Ectodermal cell (in vitro differentiated cells): Measurements from ENCODE around the gene MAT2B.

ENCODE experiments used
- H3K27ac ChIP-seq: 2 replicates; pipeline ENCODE4 v1.7.0; 2013; ENCODE audit warnings: mild to moderate bottlenecking, low read depth, low read length; ENCODE audit not compliant: insufficient read depth, poor library complexity, severe bottlenecking
- H3K27me3 ChIP-seq: 2 replicates; pipeline ENCODE4 v1.7.0; 2013; ENCODE audit warnings: mild to moderate bottlenecking, low read length; ENCODE audit not compliant: insufficient read depth, control insufficient read depth, poor library complexity, severe bottlenecking
- H3K36me3 ChIP-seq: one replicate; pipeline ENCODE4 v1.7.0; 2013; ENCODE audit warnings: low read length; ENCODE audit not compliant: control insufficient read depth, insufficient read depth
- H3K4me1 ChIP-seq: one replicate; pipeline ENCODE4 v1.7.0; 2013; ENCODE audit warnings: low read length; ENCODE audit not compliant: control insufficient read depth, insufficient read depth
- H3K4me3 ChIP-seq: 2 replicates; pipeline ENCODE4 v1.7.0; 2013; ENCODE audit warnings: low read depth, low read length, control low read depth; ENCODE audit not compliant: insufficient read depth
- H3K9me3 ChIP-seq: 2 replicates; pipeline ENCODE4 v1.7.0; 2013; ENCODE audit warnings: mild to moderate bottlenecking, low read length, moderate library complexity; ENCODE audit not compliant: control insufficient read depth
- WGBS, 2 experiments: methylation state at CpG; one replicate each; pipeline ENCODE4 v1.1.7; 2013; ENCODE audit warnings: missing lambda C conversion rate in 2 of 2; 5-methylcytosine and 5-hydroxymethylcytosine counted together

Gene MAT2B

DNA sequence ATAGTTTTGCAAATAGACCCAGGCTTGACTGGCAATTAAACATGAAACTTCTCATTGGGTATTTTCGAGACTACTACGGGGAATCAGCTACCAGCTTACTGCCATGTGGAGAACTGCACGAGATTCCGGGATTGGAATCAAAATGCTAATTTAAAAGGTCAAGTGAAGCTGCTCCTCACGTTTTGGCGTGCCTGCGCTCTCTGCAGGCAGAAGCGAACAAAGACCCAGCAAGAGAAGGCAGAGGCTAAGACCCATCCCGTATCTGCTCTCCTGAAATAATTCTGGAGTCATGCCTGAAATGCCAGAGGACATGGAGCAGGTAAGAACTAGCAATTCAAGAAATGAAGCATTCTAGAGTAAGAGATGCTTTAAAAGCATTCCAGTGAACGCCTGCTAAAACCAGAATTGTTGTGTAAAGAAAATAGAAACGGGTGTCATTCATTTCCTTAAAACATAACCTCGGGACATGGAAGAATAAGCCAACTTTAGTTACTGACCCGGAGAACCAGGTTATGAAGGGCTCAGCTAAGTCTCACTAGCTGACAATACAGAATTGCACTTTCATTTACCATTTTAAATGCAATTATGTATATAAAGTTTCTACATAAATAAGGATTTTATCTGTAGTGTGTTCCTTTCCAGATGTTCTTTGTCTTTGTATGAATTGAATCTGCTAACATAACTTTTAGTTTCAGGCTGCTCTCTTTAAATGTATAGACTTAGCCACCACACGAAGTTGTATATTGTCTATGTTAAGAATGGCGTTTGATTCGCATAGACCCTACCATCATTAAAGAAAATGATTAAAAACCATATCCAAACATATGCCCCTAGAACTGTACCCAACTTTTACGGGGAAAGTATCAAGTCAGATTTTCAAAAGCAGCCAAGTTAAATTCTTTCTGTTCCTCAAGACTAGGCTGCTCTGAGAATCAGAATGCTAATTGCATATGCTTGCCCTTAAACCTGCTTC, 2.0 kb upstream of the MAT2B start:
- WGBS, 2 experiments: 2 to 3% methylated on average over 15 to 17 of the region's 17 CpGs
- no peaks in the 10 kb centered on the region for H3K27me3 ChIP-seq
- H3K4me3 ChIP-seq: peak overlapping the region; percentile 57
- no peaks in the 10 kb centered on the region for H3K9me3 ChIP-seq
- peaks cover 9% of the 10 kb centered on the region for H3K4me1 ChIP-seq
- no peaks in the 10 kb centered on the region for H3K36me3 ChIP-seq
- peak overlapping the region; percentile 93 for H3K27ac ChIP-seq

DNA sequence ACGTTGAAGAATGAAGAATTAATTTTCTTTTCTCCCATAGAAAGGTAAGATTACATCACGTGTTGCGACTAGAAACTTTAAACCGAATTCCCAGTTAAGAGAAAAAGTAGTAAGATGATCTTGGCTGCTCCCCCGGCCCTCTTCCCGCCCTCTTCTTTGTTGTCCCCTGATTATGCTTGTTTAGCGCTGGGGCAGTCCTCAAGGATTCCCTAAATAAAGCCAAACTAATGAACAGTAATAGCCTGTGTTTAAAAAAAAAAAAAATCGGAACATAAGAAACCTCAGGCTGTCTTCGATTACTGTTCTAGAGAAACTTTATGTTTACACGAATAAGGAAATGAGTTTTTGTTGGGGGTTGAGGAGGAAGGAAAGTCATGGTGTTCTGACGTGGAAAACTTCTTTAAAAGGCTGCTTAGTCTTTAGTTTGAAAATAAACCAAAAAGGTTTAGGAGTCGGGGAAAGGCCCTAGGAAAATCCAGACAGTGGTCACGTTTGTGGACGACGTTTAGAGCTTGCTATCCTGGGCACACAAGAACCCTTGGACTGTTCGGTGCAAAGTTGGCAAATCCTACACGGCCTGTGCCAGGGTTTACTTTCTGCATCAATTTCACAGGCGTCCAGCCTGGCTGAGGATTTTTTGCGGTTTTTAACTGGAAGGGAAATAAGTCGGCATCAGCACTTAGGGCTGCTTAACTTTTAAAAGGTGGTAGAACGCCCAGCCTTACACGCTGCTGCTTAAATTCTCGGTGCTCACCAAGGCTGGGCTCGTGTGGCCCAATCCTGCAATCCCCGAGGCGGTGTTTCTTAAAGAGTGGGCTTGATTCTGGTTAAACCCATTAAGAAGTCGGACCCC, 1.1 kb upstream of the MAT2B start:
- no peaks in the 10 kb centered on the region for H3K36me3 ChIP-seq
- H3K4me3 ChIP-seq: peak overlapping the region; percentile 57
- no peaks in the 10 kb centered on the region for H3K9me3 ChIP-seq
- H3K4me1 ChIP-seq: peaks cover 9% of the 10 kb centered on the region
- 1% methylated on average over 27 of the region's 27 CpGs for WGBS, 2 experiments
- peak overlapping the region; percentile 93 for H3K27ac ChIP-seq
- no peaks in the 10 kb centered on the region for H3K27me3 ChIP-seq

DNA sequence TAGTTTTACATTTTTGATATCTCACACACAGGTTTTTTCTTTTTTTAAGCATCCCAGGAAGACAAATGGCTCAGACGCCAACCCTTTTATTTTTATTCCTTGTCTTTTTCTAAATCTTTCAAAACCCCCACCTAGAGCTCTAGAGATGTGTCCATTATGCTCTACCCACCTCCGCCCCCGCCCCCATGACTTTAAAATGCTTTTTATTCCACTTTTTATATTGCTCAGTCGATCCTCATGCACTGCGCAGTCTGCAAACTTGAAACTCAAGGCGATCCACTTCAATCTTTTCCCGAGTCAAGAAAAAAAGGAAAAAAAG, 411 bp upstream of the MAT2B start:
- H3K9me3 ChIP-seq: no peaks in the 10 kb centered on the region
- WGBS, 2 experiments: 2% methylated on average over 7 of the region's 7 CpGs
- H3K36me3 ChIP-seq: no peaks in the 10 kb centered on the region
- no peaks in the 10 kb centered on the region for H3K27me3 ChIP-seq
- peak overlapping the region; percentile 57 for H3K4me3 ChIP-seq
- peak overlapping the region; percentile 93 for H3K27ac ChIP-seq
- peaks cover 9% of the 10 kb centered on the region for H3K4me1 ChIP-seq

- no peaks in the 10 kb centered on the region for H3K27me3 ChIP-seq
- 5 to 11% methylated on average over 7 to 9 of the region's 9 CpGs for WGBS, 2 experiments
- peaks cover 9% of the 10 kb centered on the region for H3K4me1 ChIP-seq
- H3K4me3 ChIP-seq: peak overlapping the region; percentile 57
- peak overlapping the region; percentile 93 for H3K27ac ChIP-seq
- no peaks in the 10 kb centered on the region for H3K36me3 ChIP-seq
- no peaks in the 10 kb centered on the region for H3K9me3 ChIP-seq
Measured at GRCh38 chr5:163506095-163506457, 657 bp downstream of the MAT2B start.

- Histone ChIP-seq H3K36me3 (no peaks in the 10 kb centered on the region), H3K9me3 (no peaks in the 10 kb centered on the region), H3K27ac (no peak overlapping the region), H3K4me3 (peak overlapping the region; percentile 57), H3K4me1 (peaks cover 9% of the 10 kb centered on the region), H3K27me3 (no peaks in the 10 kb centered on the region)
- 56 to 64% methylated on average over 6 to 7 of the region's 8 CpGs for WGBS, 2 experiments
Measured at GRCh38 chr5:163506726-163507125, 1.3 kb downstream of the MAT2B start.

GRCh38 chr5:163508753-163509152, 3.3 kb downstream of the MAT2B start:
- no peaks in the 10 kb centered on the region for H3K9me3 ChIP-seq
- no peak overlapping the region for H3K27ac ChIP-seq
- H3K27me3 ChIP-seq: no peaks in the 10 kb centered on the region
- H3K4me3 ChIP-seq: no peak overlapping the region
- WGBS, 2 experiments: 96 to 100% methylated on average over 2 to 5 of the region's 5 CpGs
- peaks cover 1% of the 10 kb centered on the region for H3K36me3 ChIP-seq
- peaks cover 5% of the 10 kb centered on the region for H3K4me1 ChIP-seq

DNA sequence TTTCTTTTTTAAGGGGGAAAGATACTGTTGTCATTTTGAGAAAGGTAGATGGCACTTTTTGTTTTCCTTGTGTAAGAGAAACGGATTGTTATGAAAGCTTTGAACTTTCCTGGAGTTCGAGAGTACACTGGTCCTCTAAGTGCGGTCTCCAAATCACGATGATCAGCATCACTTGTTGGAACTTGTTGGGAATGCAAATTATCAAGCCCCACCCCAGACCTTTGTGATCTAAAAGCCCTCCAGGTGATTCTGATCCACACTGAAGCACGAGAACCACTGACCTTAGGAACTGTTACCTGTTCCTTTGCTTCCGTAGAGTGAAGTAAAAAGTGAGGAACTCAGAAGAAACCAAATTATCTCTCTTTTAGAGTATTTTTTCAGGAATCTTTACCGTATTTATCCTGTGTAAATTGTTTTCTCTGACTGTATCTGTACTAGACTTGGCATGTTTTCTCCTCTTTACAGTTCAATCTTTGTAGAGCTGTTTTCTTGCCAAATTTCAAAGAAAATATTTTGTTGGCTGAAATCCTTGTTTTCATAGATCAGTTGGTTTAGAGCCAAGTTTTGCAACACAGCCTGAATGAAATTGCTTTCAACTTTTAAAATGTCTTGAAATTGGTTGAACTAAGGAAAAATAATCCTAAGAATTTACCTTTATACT, 4.0 kb downstream of the MAT2B start:
- WGBS, 2 experiments: 79 to 82% methylated on average over 7 of the region's 7 CpGs
- Histone ChIP-seq H3K4me1 (peaks cover 5% of the 10 kb centered on the region), H3K36me3 (peaks cover 4% of the 10 kb centered on the region), H3K27ac (no peak overlapping the region), H3K4me3 (no peak overlapping the region), H3K9me3 (no peaks in the 10 kb centered on the region), H3K27me3 (no peaks in the 10 kb centered on the region)

DNA sequence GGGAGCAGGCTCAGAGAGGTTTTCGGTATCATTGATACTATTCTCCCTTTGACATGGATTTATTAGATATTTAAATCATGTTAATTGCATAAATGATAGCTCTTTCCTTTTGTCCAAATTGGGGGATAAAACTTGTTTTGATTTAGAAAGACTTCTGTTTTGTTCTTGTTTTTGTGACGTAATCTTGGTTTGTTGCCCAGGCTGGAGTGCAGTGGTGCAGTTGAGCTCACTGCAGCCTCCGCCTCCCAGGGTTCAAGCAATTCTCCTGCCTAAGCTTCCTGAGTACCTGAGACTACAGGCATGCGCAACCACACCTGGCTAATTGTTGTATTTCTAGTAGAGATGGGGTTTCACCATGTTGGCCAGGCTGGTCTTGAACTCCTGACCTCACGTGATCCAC, 7.1 kb downstream of the MAT2B start:
- 89 to 97% methylated on average over 4 to 5 of the region's 5 CpGs for WGBS, 2 experiments

GRCh38 chr5:163525096-163525495, 19.7 kb downstream of the MAT2B start:
- H3K27me3 ChIP-seq: no peaks in the 10 kb centered on the region
- WGBS, 2 experiments: 80 to 86% methylated on average over 1 of the region's 1 CpG
- no peaks in the 10 kb centered on the region for H3K36me3 ChIP-seq
- no peaks in the 10 kb centered on the region for H3K9me3 ChIP-seq
- no peak overlapping the region for H3K27ac ChIP-seq
- H3K4me3 ChIP-seq: no peak overlapping the region
- H3K4me1 ChIP-seq: no peaks in the 10 kb centered on the region

More for the DNA sequence above, 7.1 kb downstream of the MAT2B start:
- H3K4me3 ChIP-seq: no peak overlapping the region
- H3K4me1 ChIP-seq: peaks cover 3% of the 10 kb centered on the region
- H3K9me3 ChIP-seq: no peaks in the 10 kb centered on the region
- no peak overlapping the region for H3K27ac ChIP-seq
- peaks cover 27% of the 10 kb centered on the region for H3K36me3 ChIP-seq
- no peaks in the 10 kb centered on the region for H3K27me3 ChIP-seq

GRCh38 chr5:163529698-163530097, 24.3 kb downstream of the MAT2B start:
- 93 to 94% methylated on average over 5 of the region's 5 CpGs for WGBS, 2 experiments
- Histone ChIP-seq H3K9me3 (no peaks in the 10 kb centered on the region), H3K27me3 (no peaks in the 10 kb centered on the region), H3K27ac (no peak overlapping the region), H3K36me3 (no peaks in the 10 kb centered on the region), H3K4me3 (no peak overlapping the region), H3K4me1 (peaks cover 13% of the 10 kb centered on the region)
